Gastroesophageal sphincter (tissue), 4 donors: ENCODE data around the gene CTAG2. TPM values are rescaled to one million over a fixed set of nuclear protein-coding genes. Genes with fewer than 3 reads are reported as not detected.

ENCODE experiments used
- ATAC-seq: fragments of 150-250 bp; one replicate; pipeline ENCODE4 v1.9.1; 2016; ENCODE audit warnings: mild to moderate bottlenecking, moderate library complexity
- H3K27ac ChIP-seq, 4 donors: fragments of 200-600 bp; sonication (generic) in 3 of 4; 1 replicate in 3 of 4; 2 replicates in 1 of 4; pipeline ENCODE4 v1.5.1; 2016 to 2019
- H3K27me3 ChIP-seq: fragments of 200-600 bp; sonication (generic); one replicate; pipeline ENCODE4 v1.5.1; 2019
- H3K36me3 ChIP-seq, 2 donors: fragments of 200-600 bp; sonication (generic); one replicate each; pipeline ENCODE4 v1.5.1; 2019; ENCODE audit warnings: control low read depth in 1 of 2
- H3K4me1 ChIP-seq, 3 donors: fragments of 200-600 bp; sonication (generic); 1 replicate in 2 of 3; 2 replicates in 1 of 3; pipeline ENCODE4 v1.5.1; 2016 to 2019; ENCODE audit warnings: control low read depth in 2 of 3
- H3K4me3 ChIP-seq, 2 donors: fragments of 200-600 bp; sonication (generic); one replicate each; pipeline ENCODE4 v1.5.1; 2019; ENCODE audit warnings: mild to moderate bottlenecking in 1 of 2, moderate library complexity in 1 of 2
- H3K9me3 ChIP-seq, 3 donors: fragments of 200-600 bp; sonication (generic); one replicate each; pipeline ENCODE4 v1.5.1; 2017 to 2019; ENCODE audit warnings: control low read depth in 2 of 3
- CTCF ChIP-seq, 4 experiments: fragments of 200-600 bp in 2 of 4; fragments of 450-650 bp in 2 of 4; sonication (generic) in 1 of 4; IDR thresholded peaks; one replicate each; pipeline ENCODE4 v1.5.1; 2017 to 2019; ENCODE audit warnings: antibody characterized with exemption in 4 of 4, mild to moderate bottlenecking in 2 of 4, moderate library complexity in 2 of 4
- EP300 ChIP-seq: sonication (generic); formaldehyde crosslinking; IDR thresholded peaks from one replicate; pipeline ENCODE4 v1.6.1; 2017; ENCODE audit warnings: antibody characterized with exemption, mild to moderate bottlenecking
- POLR2A ChIP-seq, 2 donors: fragments of 450-650 bp; IDR thresholded peaks; one replicate each; pipeline ENCODE4 v1.6.1; 2017; ENCODE audit warnings: antibody characterized with exemption in 2 of 2, mild to moderate bottlenecking in 2 of 2, moderate library complexity in 1 of 2
- POLR2AphosphoS5 ChIP-seq: sonication (generic); formaldehyde crosslinking; IDR thresholded peaks from one replicate; pipeline ENCODE4 v1.6.1; 2017; ENCODE audit warnings: antibody characterized with exemption
- WGBS, 2 donors: methylation state at CpG; one replicate each; pipeline ENCODE4 v1.1.5; 2018; ENCODE audit warnings: low coverage in 1 of 2; 5-methylcytosine and 5-hydroxymethylcytosine counted together
- total RNA-seq, 4 donors: library from RNA; depleted of rRNA; stranded (reverse); fragments of >200 nt; gene quantifications; one replicate each; pipeline ENCODE4 v1.1.0, GENCODE V29; 2016

CTAG2 gene
- total RNA-seq, 4 donors from 2014 or later: not detected

- no peaks in the 10 kb centered on the region for H3K9me3 ChIP-seq
- 60 to 93% methylated on average over 1 of the region's 15 CpGs for WGBS, 2 donors
- no peaks in the 10 kb centered on the region for H3K36me3 ChIP-seq
- no peaks in the 10 kb centered on the region for H3K27me3 ChIP-seq
- no peak overlapping the region for H3K27ac ChIP-seq
- no peak for ATAC-seq
- H3K4me1 ChIP-seq: no peaks in the 10 kb centered on the region
- H3K4me3 ChIP-seq: no peak overlapping the region
- TF ChIP-seq CTCF (IDR thresholded peaks at IDR 0.05): no peak
- TF ChIP-seq EP300: no peak
Observed at GRCh38 chrX:154657226-154657805, 3.9 kb upstream of the CTAG2 start.

- Histone ChIP-seq H3K9me3 (no peaks in the 10 kb centered on the region), H3K27ac (no peak overlapping the region), H3K4me1 (no peaks in the 10 kb centered on the region), H3K36me3 (no peaks in the 10 kb centered on the region), H3K27me3 (no peaks in the 10 kb centered on the region), H3K4me3 (no peak overlapping the region)
- no peak for ATAC-seq
- WGBS, 2 donors: 83% methylated on average over 2 of the region's 11 CpGs; no CpG with 5 or more reads in 1 of the 2 donors
- TF ChIP-seq CTCF (IDR thresholded peaks at IDR 0.05): no peak
Observed at GRCh38 chrX:154655786-154656185, 2.4 kb upstream of the CTAG2 start.

GRCh38 chrX:154655346-154655745 lies 2.0 kb upstream of the CTAG2 start:
- Histone ChIP-seq H3K4me1 (no peaks in the 10 kb centered on the region), H3K27ac (no peak overlapping the region), H3K36me3 (no peaks in the 10 kb centered on the region), H3K27me3 (no peaks in the 10 kb centered on the region), H3K4me3 (no peak overlapping the region), H3K9me3 (no peaks in the 10 kb centered on the region)
- 80% methylated on average over 1 of the region's 6 CpGs; no CpG with 5 or more reads in 1 of the 2 donors for WGBS, 2 donors
- no peak for ATAC-seq
- no peak for TF ChIP-seq POLR2AphosphoS5
- no peak for TF ChIP-seq EP300
- no peak for TF ChIP-seq POLR2A (IDR thresholded peaks at IDR 0.05)
- TF ChIP-seq CTCF (IDR thresholded peaks at IDR 0.05): no peak

- Histone ChIP-seq H3K36me3 (no peaks in the 10 kb centered on the region), H3K4me3 (no peak overlapping the region), H3K27ac (no peak overlapping the region), H3K27me3 (no peaks in the 10 kb centered on the region), H3K4me1 (no peaks in the 10 kb centered on the region), H3K9me3 (no peaks in the 10 kb centered on the region)
- TF ChIP-seq POLR2A (IDR thresholded peaks at IDR 0.05): no peak
- no peak for TF ChIP-seq POLR2AphosphoS5
- no peak for TF ChIP-seq CTCF (IDR thresholded peaks at IDR 0.05)
- TF ChIP-seq EP300: no peak
- 91% methylated on average over 9 of the region's 15 CpGs; no CpG with 5 or more reads in 1 of the 2 donors for WGBS, 2 donors
- no peak for ATAC-seq
Observed at GRCh38 chrX:154654925-154655324, 1.5 kb upstream of the CTAG2 start.

- Histone ChIP-seq H3K27me3 (no peaks in the 10 kb centered on the region), H3K9me3 (no peaks in the 10 kb centered on the region), H3K27ac (no peak overlapping the region), H3K4me1 (no peaks in the 10 kb centered on the region), H3K36me3 (no peaks in the 10 kb centered on the region), H3K4me3 (no peak overlapping the region)
- ATAC-seq: no peak
- TF ChIP-seq CTCF (IDR thresholded peaks at IDR 0.05) (no peak), POLR2A (IDR thresholded peaks at IDR 0.05) (no peak), POLR2AphosphoS5 (no peak), EP300 (no peak)
- WGBS, 2 donors: 83% methylated on average over 1 of the region's 10 CpGs; no CpG with 5 or more reads in 1 of the 2 donors
Observed at GRCh38 chrX:154654372-154654771, 993 bp upstream of the CTAG2 start.
